GM19324 (cell line): ENCODE results near the gene PLB1.

Source experiments
- ATAC-seq: cut with Tn5 transposase; IDR thresholded peaks from one replicate; pipeline ENCODE4 v1.9.1; 2021; ENCODE audit warnings: mild to moderate bottlenecking, moderate library complexity; ENCODE audit not compliant: unreplicated experiment, low FRiP score

The PLB1 gene

GRCh38 chr2:28583899-28584553, 88.2 kb downstream of the PLB1 start:
- ATAC-seq, result no peak

- ATAC-seq, result no peak
These were observed 91.0 kb downstream of the PLB1 start for GRCh38 chr2:28586867-28587266.

- no peak for ATAC-seq
These were observed 91.8 kb downstream of the PLB1 start for GRCh38 chr2:28587526-28588291.

GRCh38 chr2:28588292-28588670, 92.4 kb downstream of the PLB1 start:
- ATAC-seq, result no peak

GRCh38 chr2:28589746-28590463, 94.0 kb downstream of the PLB1 start:
- no peak for ATAC-seq

- ATAC-seq, result no peak
These were observed 94.8 kb downstream of the PLB1 start for GRCh38 chr2:28590496-28591301.

GRCh38 chr2:28591711-28592335, 96.0 kb downstream of the PLB1 start:
- ATAC-seq, result no peak

- ATAC-seq, result no peak
These were observed 96.6 kb downstream of the PLB1 start for GRCh38 chr2:28592481-28592880.

- no peak for ATAC-seq
These were observed 97.4 kb downstream of the PLB1 start for GRCh38 chr2:28593160-28593755.

- no peak for ATAC-seq
These were observed 98.1 kb downstream of the PLB1 start for GRCh38 chr2:28594000-28594331.

GRCh38 chr2:28594332-28595108, 98.7 kb downstream of the PLB1 start:
- no peak for ATAC-seq

- no peak for ATAC-seq
These were observed 99.5 kb downstream of the PLB1 start for GRCh38 chr2:28595323-28595722.

- ATAC-seq, result no peak
These were observed 102.6 kb downstream of the PLB1 start for GRCh38 chr2:28598484-28598883.

GRCh38 chr2:28600181-28600580, 104.3 kb downstream of the PLB1 start:
- ATAC-seq, result no peak

GRCh38 chr2:28601616-28602015, 105.8 kb downstream of the PLB1 start:
- ATAC-seq, result no peak

- no peak for ATAC-seq
These were observed 106.3 kb downstream of the PLB1 start for GRCh38 chr2:28602136-28602660.

- ATAC-seq, result no peak
These were observed 107.1 kb downstream of the PLB1 start for GRCh38 chr2:28602751-28603639.

- ATAC-seq, result no peak
These were observed 108.0 kb downstream of the PLB1 start for GRCh38 chr2:28603821-28604220.
